A549 treated with DMSO at 1 μM for 4 hours (cell line): ENCODE data around the gene ADAM33. TPM values are rescaled to one million over a fixed set of nuclear protein-coding genes. Genes with fewer than 3 reads are reported as not detected.

ENCODE experiments used
- total RNA-seq: library from RNA; stranded (reverse); fragments of 200-300 nt; extraction: Qiagen RNA extraction; gene quantifications from 5 replicates; pipeline ENCODE4 v1.2.3, GENCODE V29; 2022; ENCODE audit warnings: low read depth

ADAM33 gene, protein sequence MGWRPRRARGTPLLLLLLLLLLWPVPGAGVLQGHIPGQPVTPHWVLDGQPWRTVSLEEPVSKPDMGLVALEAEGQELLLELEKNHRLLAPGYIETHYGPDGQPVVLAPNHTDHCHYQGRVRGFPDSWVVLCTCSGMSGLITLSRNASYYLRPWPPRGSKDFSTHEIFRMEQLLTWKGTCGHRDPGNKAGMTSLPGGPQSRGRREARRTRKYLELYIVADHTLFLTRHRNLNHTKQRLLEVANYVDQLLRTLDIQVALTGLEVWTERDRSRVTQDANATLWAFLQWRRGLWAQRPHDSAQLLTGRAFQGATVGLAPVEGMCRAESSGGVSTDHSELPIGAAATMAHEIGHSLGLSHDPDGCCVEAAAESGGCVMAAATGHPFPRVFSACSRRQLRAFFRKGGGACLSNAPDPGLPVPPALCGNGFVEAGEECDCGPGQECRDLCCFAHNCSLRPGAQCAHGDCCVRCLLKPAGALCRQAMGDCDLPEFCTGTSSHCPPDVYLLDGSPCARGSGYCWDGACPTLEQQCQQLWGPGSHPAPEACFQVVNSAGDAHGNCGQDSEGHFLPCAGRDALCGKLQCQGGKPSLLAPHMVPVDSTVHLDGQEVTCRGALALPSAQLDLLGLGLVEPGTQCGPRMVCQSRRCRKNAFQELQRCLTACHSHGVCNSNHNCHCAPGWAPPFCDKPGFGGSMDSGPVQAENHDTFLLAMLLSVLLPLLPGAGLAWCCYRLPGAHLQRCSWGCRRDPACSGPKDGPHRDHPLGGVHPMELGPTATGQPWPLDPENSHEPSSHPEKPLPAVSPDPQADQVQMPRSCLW
- 0.05 to 0.06 TPM (median 0.05 TPM) in 3 of 5 replicates, not detected in the others for total RNA-seq

DNA sequence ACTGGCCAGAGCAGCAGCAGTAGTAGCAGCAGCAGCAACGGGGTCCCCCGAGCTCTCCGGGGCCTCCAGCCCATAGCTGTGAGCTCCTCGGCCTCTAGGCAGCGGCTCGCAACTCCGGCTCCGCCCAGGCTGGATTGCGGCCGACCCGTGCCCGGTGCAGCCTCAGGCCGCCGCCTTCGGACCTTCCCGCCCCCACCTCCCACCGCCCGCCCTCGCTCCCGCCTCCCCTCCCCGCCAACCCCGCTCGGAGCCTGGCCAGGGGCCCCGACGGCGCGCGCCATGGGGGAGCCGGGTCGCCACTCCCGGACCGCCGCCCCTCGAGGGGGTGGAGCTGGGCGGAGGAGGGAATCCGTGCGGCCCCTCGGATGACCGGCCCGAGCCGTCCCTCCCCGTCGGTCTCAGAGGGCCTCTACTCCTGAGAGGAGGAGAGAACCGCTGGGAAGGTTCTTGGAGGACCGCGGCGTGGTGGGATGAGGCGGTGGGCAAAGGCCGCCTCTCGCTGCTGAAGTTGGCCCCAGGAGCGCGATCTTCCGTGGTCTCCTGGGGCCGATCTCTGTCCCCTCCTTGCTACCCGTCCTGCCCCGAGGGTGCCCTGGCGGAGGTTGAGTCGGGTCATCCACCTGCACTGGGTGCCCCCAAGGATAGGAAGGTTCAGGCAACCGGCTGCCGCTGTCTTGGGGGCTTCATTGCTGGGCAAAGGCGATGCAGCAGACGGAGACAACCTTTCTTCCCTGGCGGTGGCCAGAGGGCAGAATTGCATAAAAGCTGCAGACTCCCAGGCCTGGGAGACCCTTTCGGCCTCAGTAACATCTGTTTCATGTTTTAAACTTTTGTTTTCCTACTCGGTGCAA, at the start of gene ADAM33:
ADAM33 (minus strand) TSS at position 80 of the 851 bp plus-strand sequence; CDS start at position 74, 6 bp downstream.

DNA sequence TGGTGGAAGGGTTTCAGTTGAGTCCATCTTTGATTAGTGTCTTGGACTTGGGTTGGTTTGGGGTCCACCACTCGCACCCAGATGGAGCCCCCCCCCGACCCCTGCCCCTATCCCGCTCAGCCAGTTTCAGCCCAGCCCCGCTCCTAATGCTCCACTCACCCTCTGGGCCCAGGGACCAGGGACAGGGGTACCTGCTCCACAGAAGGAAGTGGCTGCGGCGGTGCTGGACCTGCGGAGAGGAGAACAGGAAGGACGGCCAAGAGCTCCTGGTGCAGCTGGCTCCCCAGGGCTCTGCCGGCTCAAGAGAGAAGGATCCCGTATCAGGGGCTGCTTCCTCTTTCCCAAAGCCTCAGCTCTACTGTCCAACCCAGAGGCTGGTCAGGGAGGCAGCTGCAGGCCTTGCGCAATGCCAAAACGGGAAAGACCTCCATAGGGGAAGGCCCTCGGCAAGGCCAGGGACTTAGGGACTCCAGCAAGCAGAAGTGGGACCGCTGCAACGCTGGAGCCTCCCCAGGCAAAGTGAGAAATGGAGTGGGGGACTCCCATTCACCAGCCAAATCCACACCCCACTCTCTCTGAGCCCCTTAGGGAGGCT, 30.6 kb upstream of the ADAM33 start, which contains the start of gene SIGLEC1:
SIGLEC1 (minus strand) TSS at position 322 of the 595 bp plus-strand sequence. CDS start 5,472 bp downstream, outside the sequence.

DNA sequence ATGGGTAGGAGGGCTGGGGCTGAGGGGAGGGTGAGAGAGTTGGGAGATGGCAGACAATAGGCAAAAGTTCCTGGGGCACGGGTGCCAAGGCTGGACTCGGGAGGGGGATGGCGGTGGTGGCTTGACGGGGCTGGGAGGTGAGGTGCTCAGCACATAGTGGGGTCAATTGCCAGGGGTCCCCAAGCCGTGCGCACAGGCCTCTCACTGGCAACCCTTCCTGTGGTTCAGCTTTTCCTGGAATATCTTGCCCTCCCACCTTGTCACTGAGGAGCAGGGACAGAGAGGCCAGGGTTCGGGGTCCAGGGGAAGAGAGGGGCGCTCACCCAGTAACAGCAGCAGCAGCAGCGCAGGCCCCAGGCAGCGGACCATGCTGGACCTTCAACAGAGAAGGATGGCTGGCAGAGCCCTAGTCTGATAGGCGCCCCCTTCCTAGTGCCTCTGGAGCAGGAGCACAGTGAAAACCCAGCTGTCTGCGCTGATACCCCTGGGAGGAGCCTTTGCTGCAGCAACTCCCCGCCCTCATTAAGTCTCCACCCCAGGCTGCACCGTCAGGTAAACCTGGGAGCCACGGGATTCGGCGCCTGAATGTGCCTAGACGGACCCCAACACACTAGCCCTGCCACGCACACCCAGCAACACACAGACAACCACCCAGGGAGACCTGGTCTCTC, 18.6 kb downstream of the ADAM33 start, which contains the start of gene GFRA4:
GFRA4 (minus strand) TSS at position 369 of the 671 bp plus-strand sequence; CDS start at position 369, 0 bp downstream.

Other genes with a start within 250 kb of the ADAM33 start
- gene ATRN, start 211.0 kb downstream of the ADAM33 start, total RNA-seq, result 21.1 to 29.1 TPM (median 27.0 TPM) in 5 replicates
- not detected in 5 replicates for gene GFRA4, start 18.6 kb downstream of the ADAM33 start, total RNA-seq
- 0.01 to 0.04 TPM (median 0.02 TPM) in 3 of 5 replicates, not detected in the others for gene SIGLEC1, start 30.6 kb upstream of the ADAM33 start, total RNA-seq
- 0.28 to 0.53 TPM (median 0.38 TPM) in 5 replicates for gene HSPA12B, start 50.7 kb upstream of the ADAM33 start, total RNA-seq
- gene ADISSP, start 85.7 kb upstream of the ADAM33 start, total RNA-seq, result 115 to 165 TPM (median 140 TPM) in 5 replicates
- gene SPEF1, start 99.4 kb upstream of the ADAM33 start, total RNA-seq, result 1.6 to 2.4 TPM (median 2.0 TPM) in 5 replicates
- gene CENPB, start 104.7 kb upstream of the ADAM33 start, total RNA-seq, result 109 to 122 TPM (median 116 TPM) in 5 replicates
- 175 to 226 TPM (median 212 TPM) in 5 replicates for gene CDC25B, start 114.3 kb upstream of the ADAM33 start, total RNA-seq
- gene AP5S1, start 138.5 kb upstream of the ADAM33 start, total RNA-seq, result 14.7 to 20.4 TPM (median 18.7 TPM) in 5 replicates
- 19.5 to 26.3 TPM (median 24.3 TPM) in 5 replicates for gene MAVS, start 164.8 kb upstream of the ADAM33 start, total RNA-seq
- 50.4 to 60.3 TPM (median 57.8 TPM) in 5 replicates for gene PANK2, start 207.4 kb upstream of the ADAM33 start, total RNA-seq